ENCODE data around the gene CIAO3.

Gene CIAO3

DNA sequence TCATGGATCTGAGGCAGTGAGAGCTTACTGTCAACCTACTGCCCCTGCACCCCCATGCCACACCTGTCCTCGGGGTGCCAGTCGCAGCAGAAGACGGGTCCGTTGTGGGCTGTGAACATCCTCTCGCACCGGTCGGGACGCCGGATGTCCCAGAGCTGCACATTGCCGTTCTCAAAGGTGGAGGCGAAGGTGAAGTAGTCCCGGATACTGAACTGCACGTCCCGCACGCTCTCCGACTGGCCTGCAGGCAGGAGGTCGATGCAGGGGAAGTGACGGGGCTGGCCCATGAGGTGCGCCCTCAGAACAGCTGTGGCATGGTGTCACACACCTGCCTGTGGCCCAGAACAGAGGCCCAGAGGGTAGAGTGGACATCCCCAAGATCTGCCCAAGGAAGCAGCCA is 53.3 kb downstream of the CIAO3 start:
- no peak for DNase-seq

GRCh38 chr16:686459-687260 is 54.1 kb downstream of the CIAO3 start:
- DNase-seq = no peak

- DNase-seq = no peak
Observed at GRCh38 chr16:685967-686366, 54.8 kb downstream of the CIAO3 start.

GRCh38 chr16:684961-685696 is 55.7 kb downstream of the CIAO3 start:
- DNase-seq = no peak

DNA sequence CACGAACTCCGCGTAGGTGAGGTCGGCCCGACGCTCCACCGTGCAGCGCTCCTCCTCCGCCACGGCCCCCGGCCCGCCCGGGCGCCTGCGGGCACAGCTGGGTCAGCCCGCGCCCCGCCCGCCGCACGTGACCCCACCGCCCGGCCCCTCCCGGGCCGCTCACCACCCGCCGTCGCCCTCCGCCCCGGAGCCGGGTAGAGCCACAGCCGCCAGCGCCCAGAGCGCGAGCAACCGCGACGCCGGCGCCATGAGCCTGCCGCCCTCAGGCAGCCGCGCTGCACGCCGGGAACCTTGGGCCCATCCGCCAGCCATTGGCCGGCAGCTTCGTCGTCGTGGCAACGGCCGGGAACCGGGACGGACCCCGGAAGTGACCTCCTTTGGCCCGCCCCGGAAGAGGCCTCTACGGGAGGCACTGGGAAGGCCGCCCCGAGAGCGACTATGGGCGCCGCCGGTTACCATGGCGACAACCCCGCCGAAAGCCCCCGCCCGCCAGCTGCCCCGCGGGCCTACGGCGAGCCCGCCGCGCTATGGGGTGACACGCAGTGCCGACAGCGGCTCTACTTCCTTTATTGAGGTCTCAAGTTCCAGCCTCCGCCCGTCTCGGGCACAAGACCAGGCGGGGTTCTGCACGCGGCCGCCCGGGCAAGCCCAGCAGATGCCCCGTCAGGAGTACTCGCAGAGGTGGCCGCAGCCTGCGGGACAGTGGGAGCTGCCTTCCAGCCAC is 56.6 kb downstream of the CIAO3 start, which contains the start of gene JMJD8:
Gene JMJD8, minus strand, starts transcription at position 264 of the 724 bp plus-strand sequence. Its CDS starts 15 bp downstream, at position 249.
- DNase-seq = peak; percentile 98

GRCh38 chr16:683396-684070 is 57.3 kb downstream of the CIAO3 start:
- no peak for DNase-seq

DNA sequence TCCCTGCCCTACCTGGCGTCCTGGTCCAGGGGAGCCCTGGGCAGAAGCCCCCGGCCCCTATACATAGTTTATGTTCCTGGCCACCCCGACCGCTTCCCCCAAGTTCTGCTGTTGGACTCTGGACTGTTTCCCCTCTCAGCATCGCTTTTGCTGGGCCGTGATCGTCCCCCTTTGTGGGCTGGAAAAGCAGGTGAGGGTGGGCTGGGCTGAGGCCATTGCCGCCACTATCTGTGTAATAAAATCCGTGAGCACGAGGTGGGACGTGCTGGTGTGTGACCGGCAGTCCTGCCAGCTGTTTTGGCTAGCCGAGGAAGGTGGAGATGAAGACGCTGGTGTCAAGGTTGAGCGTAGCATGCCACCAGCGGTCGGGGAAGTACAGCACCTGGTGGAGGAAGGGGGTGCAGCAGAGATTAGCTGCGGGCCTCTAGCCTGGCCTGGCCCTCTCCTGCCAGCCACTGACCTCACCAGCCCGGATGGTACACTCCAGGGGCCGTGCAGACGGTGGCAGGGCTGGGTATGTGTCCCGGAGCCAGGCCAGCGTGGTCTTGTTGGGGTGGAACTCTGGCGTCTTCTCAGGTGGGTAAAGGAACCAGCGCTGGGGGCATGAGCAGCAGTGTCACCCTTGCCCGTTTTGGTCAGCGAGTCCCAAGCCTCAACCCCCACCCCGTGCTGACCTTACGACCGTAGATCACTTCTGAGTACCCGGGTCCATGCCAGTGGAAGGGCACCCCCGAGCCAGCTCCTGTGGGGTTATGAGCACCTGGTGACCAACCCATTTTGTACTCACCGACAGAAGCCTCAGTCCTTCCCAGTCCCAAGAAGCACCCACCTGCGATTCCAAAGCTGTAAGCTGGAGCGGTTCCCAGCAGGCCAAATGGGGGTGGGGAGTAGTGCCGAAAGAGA is 58.1 kb downstream of the CIAO3 start:
- no peak for DNase-seq

DNA sequence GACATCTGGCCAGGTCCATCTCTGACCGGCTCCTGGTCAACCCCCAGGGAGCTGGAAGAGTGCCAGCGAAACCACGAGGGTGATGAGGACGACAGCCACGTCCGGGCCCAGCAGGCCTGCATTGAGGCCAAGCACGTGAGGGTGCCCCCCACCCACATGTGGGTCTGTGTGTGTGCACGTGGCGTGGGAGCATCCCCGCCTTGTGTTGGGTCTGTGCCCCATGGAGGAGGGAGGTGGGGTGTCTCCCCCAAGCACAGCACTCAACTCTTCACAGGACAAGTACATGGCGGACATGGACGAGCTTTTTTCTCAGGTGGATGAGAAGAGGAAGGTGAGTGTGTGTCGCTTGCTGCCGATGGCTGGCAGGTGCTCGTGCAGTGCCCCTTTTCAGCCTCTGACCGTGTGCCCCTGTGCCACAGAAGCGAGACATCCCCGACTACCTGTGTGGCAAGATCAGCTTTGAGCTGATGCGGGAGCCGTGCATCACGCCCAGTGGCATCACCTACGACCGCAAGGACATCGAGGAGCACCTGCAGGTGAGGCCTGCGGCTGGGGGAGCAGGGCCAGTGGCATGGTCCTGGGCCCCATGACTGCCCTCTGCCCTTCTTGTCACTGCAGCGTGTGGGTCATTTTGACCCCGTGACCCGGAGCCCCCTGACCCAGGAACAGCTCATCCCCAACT is 58.9 kb downstream of the CIAO3 start:
- DNase-seq = no peak

- DNase-seq = no peak
Observed at GRCh38 chr16:680967-681745, 59.6 kb downstream of the CIAO3 start.

DNA sequence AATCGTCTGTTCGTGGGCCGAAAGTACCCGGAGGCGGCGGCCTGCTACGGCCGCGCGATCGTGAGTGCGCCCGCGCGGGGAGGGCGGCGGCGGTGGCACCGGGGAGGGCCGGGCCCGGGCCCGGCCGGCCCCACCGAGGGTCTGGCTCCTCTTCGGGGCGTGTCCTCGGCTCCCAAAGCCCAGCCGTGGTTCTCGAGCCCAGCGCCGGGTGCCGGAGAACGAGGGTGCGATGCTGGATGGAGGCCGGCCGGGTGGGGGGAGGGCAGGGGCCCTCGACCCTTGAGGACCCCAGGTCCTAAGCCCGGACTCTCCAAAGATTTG is 60.2 kb downstream of the CIAO3 start:
- no peak for DNase-seq

DNA sequence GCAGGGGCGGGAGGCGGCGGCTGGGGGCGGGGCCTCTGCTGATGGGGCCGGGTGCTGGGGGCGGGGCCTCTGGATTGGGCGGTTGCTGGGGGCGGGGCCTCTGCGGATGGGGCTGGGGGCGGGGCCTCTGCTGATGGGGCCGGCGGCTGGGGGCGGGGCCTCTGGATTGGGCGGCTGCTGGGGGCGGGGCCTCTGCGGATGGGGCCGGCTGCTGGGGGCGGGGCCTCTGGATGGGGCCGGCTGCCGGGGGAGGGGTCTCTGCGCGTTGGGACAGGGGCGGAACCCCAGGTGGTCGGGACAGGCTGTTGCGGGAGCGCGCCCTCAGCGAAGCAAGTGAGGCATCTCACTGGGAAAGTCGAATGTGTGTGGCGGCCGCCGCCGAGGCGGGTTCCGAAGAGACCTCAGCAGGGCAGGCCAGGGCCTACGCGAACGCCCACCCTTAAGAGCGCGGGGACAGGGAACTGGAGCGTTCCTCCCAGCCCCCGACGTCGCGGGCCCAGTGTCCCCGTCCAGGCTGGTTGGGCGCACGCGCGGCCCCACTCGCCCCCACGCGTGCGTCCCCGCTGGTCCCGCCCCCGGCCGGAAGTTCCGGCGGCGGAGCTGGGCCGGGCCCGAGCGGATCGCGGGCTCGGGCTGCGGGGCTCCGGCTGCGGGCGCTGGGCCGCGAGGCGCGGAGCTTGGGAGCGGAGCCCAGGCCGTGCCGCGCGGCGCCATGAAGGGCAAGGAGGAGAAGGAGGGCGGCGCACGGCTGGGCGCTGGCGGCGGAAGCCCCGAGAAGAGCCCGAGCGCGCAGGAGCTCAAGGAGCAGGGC is 60.8 kb downstream of the CIAO3 start, which contains the start of gene STUB1:
Gene STUB1, plus strand, starts transcription at position 597 of the 811 bp plus-strand sequence. Its CDS starts 116 bp downstream, at position 713.
- DNase-seq = peak; percentile 96

All from femur (tissue), 1 donor.